Esophagus muscularis mucosa (tissue), 4 donors: ENCODE data around the gene TXLNB. TPM values are rescaled to one million over a fixed set of nuclear protein-coding genes. Genes with fewer than 3 reads are reported as not detected.

ENCODE experiments used
- DNase-seq: peaks from one replicate; pipeline ENCODE4 v3.0.0-alpha.2; 2017; ENCODE audit errors: extremely low spot score
- H3K27ac ChIP-seq, 4 donors: fragments of 200-600 bp; sonication (generic); replicated peaks in 1 of 4; 1 replicate in 3 of 4; 2 replicates in 1 of 4; pipeline ENCODE4 v1.5.1; 2016 to 2019; ENCODE audit warnings: mild to moderate bottlenecking in 1 of 4
- H3K27me3 ChIP-seq, 4 donors: fragments of 200-600 bp; sonication (generic); one replicate each; pipeline versions ENCODE4 v1.5.1 to v1.6.0; 2016 to 2019
- H3K36me3 ChIP-seq, 4 donors: fragments of 200-600 bp; sonication (generic); one replicate each; pipeline ENCODE4 v1.5.1; 2016 to 2019
- H3K4me1 ChIP-seq, 4 donors: fragments of 200-600 bp; sonication (generic); one replicate each; pipeline ENCODE4 v1.5.1; 2016 to 2019
- H3K4me3 ChIP-seq, 4 donors: fragments of 200-600 bp; sonication (generic); 1 replicate in 2 of 4; 2 replicates in 2 of 4; pipeline ENCODE4 v1.5.1; 2016 to 2019; ENCODE audit warnings: mild to moderate bottlenecking in 4 of 4, moderate library complexity in 1 of 4
- H3K9me3 ChIP-seq, 4 donors: fragments of 200-600 bp; sonication (generic); 1 replicate in 3 of 4; 2 replicates in 1 of 4; pipeline ENCODE4 v1.5.1; 2016 to 2019
- CTCF ChIP-seq, 3 experiments: fragments of 200-600 bp in 2 of 3; fragments of 450-650 bp in 1 of 3; sonication (generic) in 2 of 3; IDR thresholded peaks; one replicate each; pipeline ENCODE4 v1.5.1; 2017 to 2019; ENCODE audit warnings: antibody characterized with exemption in 3 of 3, mild to moderate bottlenecking in 2 of 3, moderate library complexity in 1 of 3
- EP300 ChIP-seq: sonication (generic); formaldehyde crosslinking; IDR thresholded peaks from one replicate; pipeline ENCODE4 v1.6.1; 2017; ENCODE audit warnings: antibody characterized with exemption
- POLR2A ChIP-seq: fragments of 450-650 bp; IDR thresholded peaks from one replicate; pipeline ENCODE4 v1.6.1; 2017; ENCODE audit warnings: antibody characterized with exemption, moderate library complexity, mild to moderate bottlenecking, low read depth
- POLR2AphosphoS5 ChIP-seq, 2 donors: sonication (generic); formaldehyde crosslinking; IDR thresholded peaks; one replicate each; pipeline ENCODE4 v1.6.1; 2017; ENCODE audit warnings: antibody characterized with exemption in 2 of 2
- WGBS: methylation state at CpG from one replicate; pipeline ENCODE4 v1.1.5; 2018; 5-methylcytosine and 5-hydroxymethylcytosine counted together
- intact Hi-C: fragments of 100-400 bp; cut with DNase I; formaldehyde crosslinking; loops from one replicate; pipeline ENCODE4 v1.15.1; 2023
- total RNA-seq, 4 donors: library from RNA; depleted of rRNA; stranded (reverse); fragments of >200 nt; gene quantifications; one replicate each; pipeline versions ENCODE4 v1.1.0 to v1.2.1, GENCODE V29; 2016

Gene TXLNB
- total RNA-seq, 4 donors from 2014 or later = 2.1 to 5.7 (median 2.9) TPM

GRCh38 chr6:139323511-139324300 is 31.9 kb upstream of the TXLNB start:
- DNase-seq = peak; percentile 94
- TF ChIP-seq POLR2A = no peak
- TF ChIP-seq EP300 = no peak
- TF ChIP-seq CTCF (IDR thresholded peaks at IDR 0.05) = no peak
- peak in 1 of 2 donors; percentile 24 for TF ChIP-seq POLR2AphosphoS5 (IDR thresholded peaks at IDR 0.05)
- Histone ChIP-seq H3K4me1 (peaks cover 0 to 3% (median 0%) of the 10 kb centered on the region in 4 donors), H3K36me3 (no peaks in the 10 kb centered on the region), H3K4me3 (peak overlapping the region; percentile 8 to 38 (median 24)), H3K27me3 (no peaks in the 10 kb centered on the region), H3K9me3 (no peaks in the 10 kb centered on the region), H3K27ac (peak overlapping the region in 3 of 4 donors; percentile 18 to 50 (median 40))
- intact Hi-C loops = no loop called here
- WGBS = 58% methylated on average over 21 of the region's 21 CpGs

- DNase-seq = no peak
- H3K27me3 ChIP-seq = no peaks in the 10 kb centered on the region
- no peak overlapping the region for H3K4me3 ChIP-seq
- no peaks in the 10 kb centered on the region for H3K36me3 ChIP-seq
- peaks cover 0 to 3% (median 0%) of the 10 kb centered on the region in 4 donors for H3K4me1 ChIP-seq
- intact Hi-C loops = no loop called here
- WGBS = 63% methylated on average over 2 of the region's 2 CpGs
- no peak overlapping the region for H3K27ac ChIP-seq
- no peaks in the 10 kb centered on the region for H3K9me3 ChIP-seq
- TF ChIP-seq POLR2AphosphoS5 (IDR thresholded peaks at IDR 0.05) (no peak), EP300 (no peak), POLR2A (no peak), CTCF (IDR thresholded peaks at IDR 0.05) (no peak)
Measured at GRCh38 chr6:139320081-139320480, 28.3 kb upstream of the TXLNB start.

- Histone ChIP-seq H3K4me1 (no peaks in the 10 kb centered on the region), H3K4me3 (no peak overlapping the region), H3K27me3 (no peaks in the 10 kb centered on the region), H3K9me3 (no peaks in the 10 kb centered on the region), H3K36me3 (no peaks in the 10 kb centered on the region), H3K27ac (no peak overlapping the region)
- no peak for DNase-seq
- no peak for TF ChIP-seq CTCF (IDR thresholded peaks at IDR 0.05)
- no peak for TF ChIP-seq EP300
- no peak for TF ChIP-seq POLR2A
- intact Hi-C loops = no loop called here
- WGBS = 90% methylated on average over 2 of the region's 2 CpGs
Measured at GRCh38 chr6:139316622-139317317, 25.0 kb upstream of the TXLNB start.

GRCh38 chr6:139313784-139314545 is 22.2 kb upstream of the TXLNB start:
- no peak for DNase-seq
- intact Hi-C loops = no loop called here
- H3K9me3 ChIP-seq = no peaks in the 10 kb centered on the region
- no peak overlapping the region for H3K27ac ChIP-seq
- no peak for TF ChIP-seq EP300
- TF ChIP-seq POLR2AphosphoS5 (IDR thresholded peaks at IDR 0.05) = no peak
- TF ChIP-seq POLR2A = no peak
- no peak for TF ChIP-seq CTCF (IDR thresholded peaks at IDR 0.05)
- no peaks in the 10 kb centered on the region for H3K27me3 ChIP-seq
- no peaks in the 10 kb centered on the region for H3K36me3 ChIP-seq
- H3K4me1 ChIP-seq = peaks cover 0 to 6% (median 0%) of the 10 kb centered on the region in 4 donors
- no peak overlapping the region for H3K4me3 ChIP-seq
- WGBS = 77% methylated on average over 6 of the region's 6 CpGs
